Osteoblast (primary cell): Measurements from ENCODE around the gene FNDC11. TPM values are rescaled to one million over a fixed set of nuclear protein-coding genes. Genes with fewer than 3 reads are reported as not detected.

Experiments used
- DNase-seq: peaks from one replicate; pipeline ENCODE4 v3.0.0; 2011; ENCODE audit warnings: low spot score, mixed read lengths; ENCODE audit not compliant: insufficient read length; ENCODE audit errors: missing footprints
- H2AFZ ChIP-seq: 2 replicates; pipeline ENCODE4 v1.6.0; 2011; ENCODE audit warnings: mild to moderate bottlenecking, low read length
- H3K27ac ChIP-seq: 2 replicates; pipeline ENCODE4 v1.5.1; 2011; ENCODE audit warnings: mild to moderate bottlenecking, low read depth, low read length, moderate library complexity
- H3K27me3 ChIP-seq: 2 replicates; pipeline ENCODE4 v1.6.0; 2012; ENCODE audit warnings: mild to moderate bottlenecking, control low read depth, inconsistent platforms, low read length, moderate library complexity; ENCODE audit not compliant: insufficient read depth
- H3K36me3 ChIP-seq: 2 replicates; pipeline ENCODE4 v1.5.1; 2011; ENCODE audit warnings: mild to moderate bottlenecking, low read length, control low read depth, moderate library complexity; ENCODE audit not compliant: insufficient read depth
- H3K4me1 ChIP-seq: 2 replicates; pipeline ENCODE4 v1.5.1; 2011; ENCODE audit warnings: mild to moderate bottlenecking, low read length, control low read depth, moderate library complexity; ENCODE audit not compliant: insufficient read depth
- H3K4me2 ChIP-seq: 2 replicates; pipeline ENCODE4 v1.6.0; 2011; ENCODE audit warnings: mild to moderate bottlenecking, low read length; ENCODE audit not compliant: insufficient read depth
- H3K4me3 ChIP-seq: fragments of 200-600 bp; sonication (generic); 3 replicates; pipeline ENCODE4 v1.5.1; 2012; ENCODE audit warnings: mild to moderate bottlenecking, low read length, inconsistent platforms; ENCODE audit not compliant: insufficient read depth
- H3K79me2 ChIP-seq: 2 replicates; pipeline ENCODE4 v1.6.0; 2012; ENCODE audit warnings: mild to moderate bottlenecking, low read length, control low read depth, inconsistent platforms; ENCODE audit not compliant: insufficient read depth
- H3K9me3 ChIP-seq: 2 replicates; pipeline ENCODE4 v1.5.1; 2011; ENCODE audit warnings: low read depth, low read length, control low read depth
- H4K20me1 ChIP-seq: 2 replicates; pipeline ENCODE4 v1.6.0; 2012; ENCODE audit warnings: mild to moderate bottlenecking, low read length, control low read depth; ENCODE audit not compliant: insufficient read depth
- CTCF ChIP-seq: IDR thresholded peaks from 2 replicates; pipeline ENCODE4 v1.5.1; 2011; ENCODE audit warnings: mild to moderate bottlenecking, low read depth, low read length, moderate library complexity; ENCODE audit errors: extremely low read depth
- total RNA-seq: library from RNA; depleted of rRNA; stranded (reverse); fragments of >200 nt; gene quantifications from 2 replicates; pipeline ENCODE4 v1.2.3, GENCODE V29; 2012

Gene FNDC11
- total RNA-seq, 1 donor = not detected

GRCh38 chr20:63539441-63540370, 14.3 kb upstream of the FNDC11 start:
- H3K4me1 ChIP-seq = peaks cover 8% of the 10 kb centered on the region
- no peak overlapping the region for H3K4me2 ChIP-seq
- no peaks in the 10 kb centered on the region for H4K20me1 ChIP-seq
- no peaks in the 10 kb centered on the region for H3K9me3 ChIP-seq
- no peak overlapping the region for H3K4me3 ChIP-seq
- no peak overlapping the region for H2AFZ ChIP-seq
- no peak overlapping the region for H3K27ac ChIP-seq
- H3K79me2 ChIP-seq = no peaks in the 10 kb centered on the region
- TF ChIP-seq CTCF = no peak
- H3K36me3 ChIP-seq = no peaks in the 10 kb centered on the region
- DNase-seq = no peak
- H3K27me3 ChIP-seq = peaks cover 5% of the 10 kb centered on the region

- Histone ChIP-seq H3K9me3 (no peaks in the 10 kb centered on the region), H3K27ac (no peak overlapping the region), H2AFZ (no peak overlapping the region), H3K4me1 (peaks cover 8% of the 10 kb centered on the region), H3K36me3 (no peaks in the 10 kb centered on the region), H3K4me2 (no peak overlapping the region), H3K27me3 (peaks cover under 1% of the 10 kb centered on the region), H4K20me1 (no peaks in the 10 kb centered on the region), H3K4me3 (no peak overlapping the region), H3K79me2 (no peaks in the 10 kb centered on the region)
- no peak for TF ChIP-seq CTCF
- DNase-seq = no peak
These were observed 13.4 kb upstream of the FNDC11 start for GRCh38 chr20:63540417-63541186.

GRCh38 chr20:63541371-63541770, 12.6 kb upstream of the FNDC11 start:
- no peak for DNase-seq
- Histone ChIP-seq H3K4me2 (no peak overlapping the region), H3K27ac (no peak overlapping the region), H3K4me3 (no peak overlapping the region), H4K20me1 (no peaks in the 10 kb centered on the region), H3K79me2 (no peaks in the 10 kb centered on the region), H3K9me3 (no peaks in the 10 kb centered on the region), H3K4me1 (peaks cover 4% of the 10 kb centered on the region), H3K27me3 (peaks cover 5% of the 10 kb centered on the region), H3K36me3 (no peaks in the 10 kb centered on the region), H2AFZ (no peak overlapping the region)
- TF ChIP-seq CTCF = no peak

- no peak overlapping the region for H3K4me2 ChIP-seq
- H3K9me3 ChIP-seq = no peaks in the 10 kb centered on the region
- no peak for DNase-seq
- H4K20me1 ChIP-seq = no peaks in the 10 kb centered on the region
- no peak for TF ChIP-seq CTCF
- no peak overlapping the region for H2AFZ ChIP-seq
- no peak overlapping the region for H3K27ac ChIP-seq
- no peaks in the 10 kb centered on the region for H3K79me2 ChIP-seq
- no peaks in the 10 kb centered on the region for H3K36me3 ChIP-seq
- no peaks in the 10 kb centered on the region for H3K4me1 ChIP-seq
- H3K4me3 ChIP-seq = no peak overlapping the region
- H3K27me3 ChIP-seq = peaks cover 7% of the 10 kb centered on the region
These were observed 11.9 kb upstream of the FNDC11 start for GRCh38 chr20:63542031-63542559.
